ENCODE measurements around the gene GRB10.

The GRB10 gene

DNA sequence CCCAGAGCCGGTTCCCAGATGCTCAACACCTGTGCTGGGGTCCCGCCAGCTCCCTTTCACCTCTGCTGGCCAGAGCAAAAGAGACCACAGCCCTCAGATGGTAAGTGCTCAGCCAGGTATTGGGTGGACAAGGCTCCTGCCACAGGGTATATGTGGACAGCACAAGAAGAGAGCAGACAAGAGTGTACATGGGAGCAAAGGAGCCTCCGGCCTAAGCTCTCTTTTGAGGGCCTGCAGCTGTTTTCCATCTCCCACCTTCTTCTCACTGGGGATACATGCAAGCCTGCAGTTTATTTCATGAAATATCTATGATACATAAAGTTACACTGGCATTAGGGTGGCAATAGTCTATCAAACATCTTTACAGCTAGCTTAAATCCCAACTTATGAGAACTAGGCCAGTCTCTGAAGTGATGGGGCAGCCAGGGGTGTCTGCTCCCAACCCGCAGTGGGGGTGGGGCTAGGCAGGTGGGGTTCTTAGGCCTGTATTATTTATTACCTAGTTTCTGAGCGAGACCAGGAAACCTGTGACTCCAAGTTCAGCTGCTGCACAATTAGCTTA, 167.1 kb downstream of the GRB10 start:
- no peak overlapping the region for H3K4me3 ChIP-seq (ENCODE audit: low read depth, low read length)
- peaks cover 72% of the 10 kb centered on the region for H3K36me3 ChIP-seq (ENCODE audit: control insufficient read depth, insufficient read depth, low read length)

GRCh38 chr7:50614721-50615518, 167.8 kb downstream of the GRB10 start:
- Histone ChIP-seq H3K4me1 (ENCODE audit: control insufficient read depth, insufficient read depth, low read length) (no peaks in the 10 kb centered on the region), H3K4me3 (ENCODE audit: low read depth, low read length) (no peak overlapping the region), H3K27ac (ENCODE audit: low read depth, low read length) (no peak overlapping the region), H3K27me3 (ENCODE audit: control insufficient read depth, insufficient read depth, low read length) (no peaks in the 10 kb centered on the region), H3K9ac (ENCODE audit: low read length) (no peak overlapping the region), H3K9me3 (ENCODE audit: control insufficient read depth, insufficient read depth, low read depth, low read length) (no peaks in the 10 kb centered on the region), H3K36me3 (ENCODE audit: control insufficient read depth, insufficient read depth, low read length) (peaks cover 79% of the 10 kb centered on the region)

More for the DNA sequence above, 167.1 kb downstream of the GRB10 start:
- no peaks in the 10 kb centered on the region for H3K9me3 ChIP-seq (ENCODE audit: control insufficient read depth, insufficient read depth, low read depth, low read length)
- no peak overlapping the region for H3K9ac ChIP-seq (ENCODE audit: low read length)
- no peaks in the 10 kb centered on the region for H3K4me1 ChIP-seq (ENCODE audit: control insufficient read depth, insufficient read depth, low read length)
- no peak overlapping the region for H3K27ac ChIP-seq (ENCODE audit: low read depth, low read length)
- no peaks in the 10 kb centered on the region for H3K27me3 ChIP-seq (ENCODE audit: control insufficient read depth, insufficient read depth, low read length)

- Histone ChIP-seq H3K9me3 (ENCODE audit: control insufficient read depth, insufficient read depth, low read depth, low read length) (no peaks in the 10 kb centered on the region), H3K36me3 (ENCODE audit: control insufficient read depth, insufficient read depth, low read length) (peaks cover 83% of the 10 kb centered on the region), H3K4me3 (ENCODE audit: low read depth, low read length) (no peak overlapping the region), H3K4me1 (ENCODE audit: control insufficient read depth, insufficient read depth, low read length) (no peaks in the 10 kb centered on the region), H3K27ac (ENCODE audit: low read depth, low read length) (no peak overlapping the region), H3K27me3 (ENCODE audit: control insufficient read depth, insufficient read depth, low read length) (no peaks in the 10 kb centered on the region), H3K9ac (ENCODE audit: low read length) (no peak overlapping the region)
These were observed 169.2 kb downstream of the GRB10 start for GRCh38 chr7:50613473-50613872.

GRCh38 chr7:50612704-50613103, 170.0 kb downstream of the GRB10 start:
- Histone ChIP-seq H3K27ac (ENCODE audit: low read depth, low read length) (no peak overlapping the region), H3K36me3 (ENCODE audit: control insufficient read depth, insufficient read depth, low read length) (peaks cover 80% of the 10 kb centered on the region), H3K27me3 (ENCODE audit: control insufficient read depth, insufficient read depth, low read length) (no peaks in the 10 kb centered on the region), H3K9me3 (ENCODE audit: control insufficient read depth, insufficient read depth, low read depth, low read length) (no peaks in the 10 kb centered on the region), H3K4me1 (ENCODE audit: control insufficient read depth, insufficient read depth, low read length) (no peaks in the 10 kb centered on the region), H3K9ac (ENCODE audit: low read length) (no peak overlapping the region), H3K4me3 (ENCODE audit: low read depth, low read length) (no peak overlapping the region)

- no peaks in the 10 kb centered on the region for H3K9me3 ChIP-seq (ENCODE audit: control insufficient read depth, insufficient read depth, low read depth, low read length)
- no peaks in the 10 kb centered on the region for H3K27me3 ChIP-seq (ENCODE audit: control insufficient read depth, insufficient read depth, low read length)
- no peak overlapping the region for H3K4me3 ChIP-seq (ENCODE audit: low read depth, low read length)
- peaks cover 85% of the 10 kb centered on the region for H3K36me3 ChIP-seq (ENCODE audit: control insufficient read depth, insufficient read depth, low read length)
- H3K4me1 ChIP-seq (ENCODE audit: control insufficient read depth, insufficient read depth, low read length) = no peaks in the 10 kb centered on the region
- no peak overlapping the region for H3K27ac ChIP-seq (ENCODE audit: low read depth, low read length)
- H3K9ac ChIP-seq (ENCODE audit: low read length) = no peak overlapping the region
These were observed 172.0 kb downstream of the GRB10 start for GRCh38 chr7:50610521-50611277.

GRCh38 chr7:50608196-50608906, 174.3 kb downstream of the GRB10 start:
- Histone ChIP-seq H3K9me3 (ENCODE audit: control insufficient read depth, insufficient read depth, low read depth, low read length) (no peaks in the 10 kb centered on the region), H3K27ac (ENCODE audit: low read depth, low read length) (no peak overlapping the region), H3K4me3 (ENCODE audit: low read depth, low read length) (no peak overlapping the region), H3K36me3 (ENCODE audit: control insufficient read depth, insufficient read depth, low read length) (peaks cover 88% of the 10 kb centered on the region), H3K9ac (ENCODE audit: low read length) (no peak overlapping the region), H3K4me1 (ENCODE audit: control insufficient read depth, insufficient read depth, low read length) (0 out of 2 replicates have a peak, but pooled peaks cover 3% of the 10 kb centered on the region), H3K27me3 (ENCODE audit: control insufficient read depth, insufficient read depth, low read length) (no peaks in the 10 kb centered on the region)

- no peak overlapping the region for H3K9ac ChIP-seq (ENCODE audit: low read length)
- H3K27ac ChIP-seq (ENCODE audit: low read depth, low read length) = no peak overlapping the region
- H3K4me3 ChIP-seq (ENCODE audit: low read depth, low read length) = no peak overlapping the region
- peaks cover 9% of the 10 kb centered on the region for H3K4me1 ChIP-seq (ENCODE audit: control insufficient read depth, insufficient read depth, low read length)
- no peaks in the 10 kb centered on the region for H3K9me3 ChIP-seq (ENCODE audit: control insufficient read depth, insufficient read depth, low read depth, low read length)
- peaks cover 85% of the 10 kb centered on the region for H3K36me3 ChIP-seq (ENCODE audit: control insufficient read depth, insufficient read depth, low read length)
- H3K27me3 ChIP-seq (ENCODE audit: control insufficient read depth, insufficient read depth, low read length) = no peaks in the 10 kb centered on the region
These were observed 175.1 kb downstream of the GRB10 start for GRCh38 chr7:50607524-50608125.

- Histone ChIP-seq H3K27me3 (ENCODE audit: control insufficient read depth, insufficient read depth, low read length) (no peaks in the 10 kb centered on the region), H3K9ac (ENCODE audit: low read length) (no peak overlapping the region), H3K27ac (ENCODE audit: low read depth, low read length) (no peak overlapping the region), H3K4me3 (ENCODE audit: low read depth, low read length) (no peak overlapping the region), H3K36me3 (ENCODE audit: control insufficient read depth, insufficient read depth, low read length) (peaks cover 77% of the 10 kb centered on the region), H3K4me1 (ENCODE audit: control insufficient read depth, insufficient read depth, low read length) (peaks cover 9% of the 10 kb centered on the region), H3K9me3 (ENCODE audit: control insufficient read depth, insufficient read depth, low read depth, low read length) (no peaks in the 10 kb centered on the region)
These were observed 177.6 kb downstream of the GRB10 start for GRCh38 chr7:50605059-50605458.

GRCh38 chr7:50603287-50603686, 179.4 kb downstream of the GRB10 start:
- Histone ChIP-seq H3K27me3 (ENCODE audit: control insufficient read depth, insufficient read depth, low read length) (no peaks in the 10 kb centered on the region), H3K4me1 (ENCODE audit: control insufficient read depth, insufficient read depth, low read length) (peaks cover 9% of the 10 kb centered on the region), H3K36me3 (ENCODE audit: control insufficient read depth, insufficient read depth, low read length) (peaks cover 81% of the 10 kb centered on the region), H3K9ac (ENCODE audit: low read length) (no peak overlapping the region), H3K9me3 (ENCODE audit: control insufficient read depth, insufficient read depth, low read depth, low read length) (no peaks in the 10 kb centered on the region), H3K27ac (ENCODE audit: low read depth, low read length) (no peak overlapping the region), H3K4me3 (ENCODE audit: low read depth, low read length) (no peak overlapping the region)

GRCh38 chr7:50599385-50599784, 183.3 kb downstream of the GRB10 start:
- Histone ChIP-seq H3K4me3 (ENCODE audit: low read depth, low read length) (no peak overlapping the region), H3K9me3 (ENCODE audit: control insufficient read depth, insufficient read depth, low read depth, low read length) (no peaks in the 10 kb centered on the region), H3K4me1 (ENCODE audit: control insufficient read depth, insufficient read depth, low read length) (peaks cover 9% of the 10 kb centered on the region), H3K27me3 (ENCODE audit: control insufficient read depth, insufficient read depth, low read length) (no peaks in the 10 kb centered on the region), H3K9ac (ENCODE audit: low read length) (no peak overlapping the region), H3K27ac (ENCODE audit: low read depth, low read length) (no peak overlapping the region), H3K36me3 (ENCODE audit: control insufficient read depth, insufficient read depth, low read length) (peaks cover 72% of the 10 kb centered on the region)
